NCI-H345 treated with DMSO at 0.1 percent for 48 hours (cell line): Measurements from ENCODE around the gene OR4K17.
"Not testable (repeated sequence)": the region's sequence is repeated elsewhere in the genome, so short reads cannot be mapped to it uniquely, and the experiment has no call there.

Source experiments
- DNase-seq: peaks from one replicate; lab custom pipeline; 2025; ENCODE audit not compliant: unreplicated experiment; lab: John Stamatoyannopoulos, UW

The OR4K17 gene, protein sequence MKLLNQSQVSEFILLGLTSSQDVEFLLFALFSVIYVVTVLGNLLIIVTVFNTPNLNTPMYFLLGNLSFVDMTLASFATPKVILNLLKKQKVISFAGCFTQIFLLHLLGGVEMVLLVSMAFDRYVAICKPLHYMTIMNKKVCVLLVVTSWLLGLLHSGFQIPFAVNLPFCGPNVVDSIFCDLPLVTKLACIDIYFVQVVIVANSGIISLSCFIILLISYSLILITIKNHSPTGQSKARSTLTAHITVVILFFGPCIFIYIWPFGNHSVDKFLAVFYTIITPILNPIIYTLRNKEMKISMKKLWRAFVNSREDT

DNA sequence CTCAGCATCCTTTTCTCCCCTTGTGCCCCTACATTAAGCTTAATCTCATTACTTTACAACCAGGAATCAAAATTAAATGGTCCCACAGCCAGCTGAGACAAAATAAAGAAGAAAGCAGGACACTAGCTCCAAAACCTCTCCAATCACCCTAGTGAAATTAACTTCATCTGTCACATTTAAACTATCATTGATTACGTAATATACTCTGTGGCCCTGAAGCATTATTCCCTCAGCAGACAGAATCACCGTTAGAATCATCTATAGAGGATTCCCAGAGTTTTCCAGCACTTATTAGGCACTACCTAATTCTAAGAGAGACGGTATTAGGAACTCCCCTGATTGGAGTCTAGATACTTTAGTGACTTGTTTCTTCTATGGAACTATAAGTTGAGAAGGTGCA lies at the start of gene OR4K17:
Gene OR4K17 (plus strand): TSS at position 302 of the 400 bp plus-strand sequence. CDS start 6,761 bp downstream, outside the sequence.
- DNase-seq = no peak

DNA sequence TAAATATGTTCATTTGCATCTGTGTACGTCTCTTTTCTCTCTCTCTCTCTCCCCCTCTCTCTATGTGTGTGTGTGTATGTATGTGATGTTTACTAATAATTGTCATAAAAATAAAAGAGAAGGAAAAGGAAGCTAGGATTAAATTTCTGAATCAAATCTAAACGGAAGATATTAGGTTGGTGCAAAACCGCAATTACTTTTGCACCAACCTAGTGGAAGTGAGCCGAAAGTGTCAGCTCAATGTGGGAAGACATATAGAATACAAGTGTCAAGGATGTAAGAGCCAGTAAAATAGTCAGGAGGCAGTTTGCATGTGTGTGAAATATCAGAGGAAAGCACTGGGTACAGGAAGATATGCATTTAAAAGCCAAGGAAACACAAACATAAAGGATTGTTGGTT lies 18.5 kb upstream of the OR4K17 start:
- no peak for DNase-seq

DNA sequence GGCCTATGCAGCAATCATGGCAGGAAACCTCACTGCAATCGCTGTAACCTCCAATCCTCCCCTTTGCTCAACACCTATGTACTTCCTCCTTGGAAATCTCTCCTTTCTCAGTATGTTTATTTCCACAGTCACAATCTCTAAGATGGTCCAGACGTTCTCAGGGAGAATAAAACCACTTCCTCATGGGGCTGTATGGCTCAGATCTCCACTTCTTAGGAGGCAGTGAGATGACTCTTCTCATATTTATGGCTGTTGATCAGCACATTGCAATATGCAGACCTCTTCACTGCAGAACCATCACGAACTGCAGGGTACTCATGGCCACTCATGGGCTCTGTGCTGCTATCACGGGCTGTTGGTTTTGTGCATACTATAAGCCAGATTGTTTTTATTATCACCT lies 17.1 kb upstream of the OR4K17 start:
- DNase-seq = no peak

DNA sequence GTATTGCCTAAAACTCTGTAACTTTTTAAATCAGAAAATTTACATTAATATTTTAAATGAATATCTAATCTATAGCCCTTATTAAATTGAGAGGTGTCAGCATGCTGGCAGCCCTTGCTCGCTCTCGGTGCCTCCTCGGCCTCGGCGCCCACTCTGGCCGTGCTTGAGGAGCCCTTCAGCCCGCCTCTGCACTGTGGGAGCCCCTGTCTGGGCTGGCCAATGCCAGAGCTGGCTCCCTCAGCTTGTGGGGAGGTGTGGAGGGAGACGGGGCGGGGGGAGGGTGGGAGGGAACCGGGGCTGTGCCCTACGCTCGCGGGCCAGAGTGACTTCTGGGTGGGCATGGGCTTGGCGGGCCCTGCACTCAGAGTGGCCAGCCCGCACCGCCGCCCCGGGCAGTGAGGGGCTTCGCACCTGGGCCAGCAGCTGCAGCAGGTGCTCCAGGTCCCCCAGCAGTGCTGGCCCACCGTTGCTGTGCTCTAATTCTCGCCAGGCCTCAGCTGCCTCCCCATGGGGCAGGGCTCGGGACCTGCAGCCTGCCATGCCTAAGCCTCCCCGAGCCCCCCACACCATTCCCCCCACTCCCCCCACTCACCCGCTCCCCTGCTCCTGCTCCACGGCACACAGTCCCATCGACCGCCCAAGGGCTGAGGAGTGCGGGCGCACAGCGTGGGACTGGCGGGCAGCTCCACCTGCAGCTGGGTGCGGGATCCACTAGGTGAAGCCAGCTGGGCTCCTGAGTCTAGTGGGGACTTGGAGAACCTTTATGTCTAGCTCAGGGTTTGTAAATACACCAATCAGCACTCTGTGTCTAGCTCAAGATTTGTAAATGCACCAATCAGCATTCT lies 11.4 kb upstream of the OR4K17 start:
- not testable (repeated sequence) for DNase-seq

DNA sequence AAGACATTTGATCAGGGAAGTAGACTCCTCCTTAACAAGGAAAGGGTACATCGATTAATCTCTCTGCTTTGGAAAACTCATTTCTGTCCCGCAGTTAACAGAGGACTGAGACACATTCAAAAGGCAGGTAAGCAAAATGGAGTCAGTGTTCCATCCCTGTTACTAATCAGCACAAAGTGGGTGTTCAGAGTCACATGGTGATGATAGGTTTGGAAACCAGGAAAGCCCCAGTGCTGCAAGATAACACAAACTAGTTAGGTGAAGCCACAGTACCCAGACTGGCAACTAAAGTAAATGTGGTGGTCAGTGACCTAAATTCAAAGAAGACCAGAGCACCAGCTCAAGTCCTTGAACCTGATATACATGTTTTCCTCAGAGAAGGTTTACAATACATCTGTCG lies 1.8 kb downstream of the OR4K17 start:
- DNase-seq = no peak

DNA sequence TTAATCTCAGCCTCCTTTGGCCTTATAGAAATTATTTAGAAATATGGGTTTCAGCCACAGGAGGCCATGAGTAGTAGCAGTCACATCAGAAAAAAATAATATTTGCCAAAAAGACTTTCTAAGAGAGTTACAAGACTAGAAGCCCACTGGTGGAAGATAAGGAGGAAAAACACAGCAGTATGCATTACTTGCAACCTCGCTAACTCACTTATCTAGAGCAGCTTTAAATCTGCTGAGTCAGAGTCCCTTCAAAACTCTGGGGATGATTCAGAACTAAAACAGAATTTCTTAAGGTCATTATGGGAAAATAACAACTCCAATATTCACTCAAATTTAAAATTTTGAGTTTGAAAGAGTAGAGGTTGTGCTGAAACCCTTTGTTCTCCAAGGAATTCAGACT lies 6.2 kb downstream of the OR4K17 start:
- DNase-seq = no peak

DNA sequence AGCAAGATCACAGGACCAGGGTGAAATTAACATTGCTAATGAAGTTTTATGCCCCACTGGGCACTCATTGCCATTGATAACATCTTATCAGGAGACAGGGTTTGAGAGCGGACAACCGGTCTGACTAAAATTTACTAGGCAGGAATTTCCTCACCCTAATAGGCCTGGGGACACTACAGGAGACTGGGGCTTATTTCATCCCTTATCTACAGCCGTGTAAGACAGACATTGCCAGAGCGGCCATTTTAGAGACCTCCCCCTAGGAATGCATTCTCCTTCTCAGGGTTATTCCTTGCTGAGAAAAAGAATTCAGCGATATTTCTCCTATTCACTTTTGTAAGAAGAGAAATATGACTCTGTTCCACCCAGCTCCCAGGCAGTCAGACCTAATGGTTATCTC lies 8.3 kb downstream of the OR4K17 start:
- no peak for DNase-seq

DNA sequence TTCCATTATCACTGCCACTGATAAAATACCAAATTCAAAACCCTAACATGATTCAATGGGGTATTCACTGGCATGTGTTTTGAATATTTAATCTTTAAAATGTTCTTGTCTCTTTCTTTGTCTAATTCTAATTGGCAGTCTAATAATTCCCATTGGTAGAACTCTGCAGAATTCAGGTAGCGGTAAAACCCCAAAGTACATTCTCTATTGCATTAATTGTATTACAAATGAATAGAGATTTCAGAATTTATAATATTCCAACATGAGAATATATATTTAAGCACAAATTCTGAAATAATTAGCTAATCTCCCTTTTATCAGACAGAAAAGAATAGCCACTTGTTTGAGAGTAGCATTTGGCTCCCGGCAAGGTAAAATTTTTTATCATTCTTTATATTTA lies 28.0 kb downstream of the OR4K17 start, which contains the start of gene OR4N5:
Gene OR4N5 (plus strand): TSS at position 301 of the 400 bp plus-strand sequence. CDS start 4,916 bp downstream, outside the sequence.
- DNase-seq = no peak

DNA sequence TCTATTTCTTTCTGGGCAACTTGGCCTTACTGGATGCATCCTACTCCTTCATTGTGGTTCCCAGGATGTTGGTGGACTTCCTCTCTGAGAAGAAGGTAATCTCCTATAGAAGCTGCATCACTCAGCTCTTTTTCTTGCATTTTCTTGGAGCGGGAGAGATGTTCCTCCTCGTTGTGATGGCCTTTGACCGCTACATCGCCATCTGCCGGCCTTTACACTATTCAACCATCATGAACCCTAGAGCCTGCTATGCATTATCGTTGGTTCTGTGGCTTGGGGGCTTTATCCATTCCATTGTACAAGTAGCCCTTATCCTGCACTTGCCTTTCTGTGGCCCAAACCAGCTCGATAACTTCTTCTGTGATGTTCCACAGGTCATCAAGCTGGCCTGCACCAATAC lies 33.4 kb downstream of the OR4K17 start:
- no peak for DNase-seq

DNA sequence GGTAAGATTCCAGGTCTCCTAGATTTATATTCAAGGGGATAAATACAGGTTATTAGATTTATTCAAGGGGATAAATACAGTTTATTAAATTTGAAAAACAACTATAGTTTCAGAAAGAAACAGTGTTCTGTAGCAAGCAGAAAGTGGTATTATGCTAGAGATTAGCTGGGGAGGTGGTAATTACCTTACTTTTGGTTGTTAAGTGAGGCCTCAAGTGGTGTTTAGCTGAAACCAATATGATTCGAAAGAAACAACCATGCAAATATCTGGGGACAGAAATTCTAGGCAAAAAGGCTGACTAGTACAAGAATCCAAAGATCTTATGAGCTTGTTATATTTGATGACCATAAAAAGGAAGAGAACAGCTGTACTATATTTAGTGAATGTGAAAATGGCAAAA lies 34.3 kb downstream of the OR4K17 start:
- DNase-seq = no peak

DNA sequence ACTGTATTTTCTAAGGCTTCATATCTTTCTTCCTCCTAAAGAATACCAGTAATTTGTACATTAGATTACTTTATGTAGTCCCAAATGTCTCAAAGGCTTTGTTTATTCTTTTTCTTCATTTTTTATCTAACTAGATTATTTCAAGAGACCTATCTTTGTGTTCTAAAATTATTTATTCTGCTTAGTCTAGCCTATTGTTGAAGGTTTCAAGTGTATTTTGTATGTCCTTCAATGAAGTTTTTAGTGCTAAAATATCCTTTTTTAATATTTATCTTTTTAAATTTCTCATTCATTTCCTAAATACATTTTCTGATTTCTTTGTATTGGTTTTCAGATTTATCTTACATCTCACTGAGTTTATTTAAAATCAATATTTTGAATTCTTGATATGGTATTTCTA lies 53.9 kb downstream of the OR4K17 start:
- DNase-seq = no peak

DNA sequence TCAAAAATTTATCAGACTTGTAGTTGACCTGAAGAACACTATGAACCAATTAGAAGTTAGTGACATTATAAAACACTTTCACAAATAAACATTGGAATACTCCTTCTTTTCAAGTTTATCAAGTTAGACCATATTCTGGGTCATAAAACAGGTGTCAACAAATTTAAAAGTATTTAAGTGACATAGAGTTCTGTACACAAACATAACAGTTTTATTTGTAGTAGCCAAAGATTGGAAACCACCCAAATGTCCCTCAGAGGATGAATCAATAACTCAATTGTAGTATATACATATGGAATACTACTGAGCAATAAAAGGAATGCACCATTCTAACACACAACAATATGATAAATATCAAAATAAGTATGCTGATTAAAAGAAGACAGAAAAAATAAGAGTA lies 56.6 kb downstream of the OR4K17 start:
- no peak for DNase-seq

DNA sequence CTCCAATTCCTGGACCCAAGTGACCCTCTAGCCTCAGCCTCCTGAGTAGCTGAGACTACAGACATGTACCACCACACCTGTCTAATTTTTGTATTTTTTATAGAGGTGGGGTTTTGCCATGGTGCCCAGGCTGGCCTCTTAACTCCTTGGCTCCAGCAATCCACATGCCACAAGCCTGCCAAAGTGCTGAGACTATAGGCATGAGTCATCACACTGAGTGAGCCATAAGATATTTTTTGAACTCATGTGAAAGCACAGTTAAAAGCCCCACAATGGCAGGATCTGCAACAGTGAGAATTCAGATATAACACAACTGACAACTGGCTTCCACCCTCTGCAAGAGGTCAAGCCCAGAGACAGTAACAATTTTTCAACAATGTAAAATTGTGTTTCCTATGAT lies 59.3 kb downstream of the OR4K17 start:
- not testable (repeated sequence) for DNase-seq
